Fibroblast of the aortic adventitia (primary cell): ENCODE results near the gene CIAO1. TPM values are rescaled to one million over a fixed set of nuclear protein-coding genes. Genes with fewer than 3 reads are reported as not detected.
A peak's percentile ranks its signal among the peaks of the same experiment; 100 is the strongest.

ENCODE experiments used
- DNase-seq: peaks from one replicate; pipeline ENCODE4 v3.0.0-alpha.2; 2010; ENCODE audit warnings: low read depth
- H3K4me3 ChIP-seq: 2 replicates; pipeline ENCODE4 v1.5.1; 2011; ENCODE audit warnings: low read depth, mild to moderate bottlenecking, control low read depth, low read length, moderate library complexity
- CTCF ChIP-seq: IDR thresholded peaks from 2 replicates; pipeline ENCODE4 v1.5.1; 2011; ENCODE audit warnings: mild to moderate bottlenecking, low read length, control low read depth, inconsistent platforms; ENCODE audit not compliant: insufficient read depth
- total RNA-seq: library from RNA; depleted of rRNA; stranded (reverse); fragments of >200 nt; gene quantifications from 2 replicates; pipeline ENCODE4 v1.2.3, GENCODE V29; 2012; ENCODE audit warnings: low replicate concordance

CIAO1 gene
- total RNA-seq, 1 donor, result 71.8 TPM

GRCh38 chr2:96315005-96315399 is 49.0 kb downstream of the CIAO1 start:
- H3K4me3 ChIP-seq, result no peak overlapping the region
- no peak for DNase-seq
- TF ChIP-seq CTCF, result no peak

- TF ChIP-seq CTCF, result no peak
- no peak overlapping the region for H3K4me3 ChIP-seq
- DNase-seq, result peak; percentile 78
These were observed 49.5 kb downstream of the CIAO1 start for GRCh38 chr2:96315400-96316071.

- no peak for TF ChIP-seq CTCF
- DNase-seq, result no peak
- no peak overlapping the region for H3K4me3 ChIP-seq
These were observed 51.0 kb downstream of the CIAO1 start for GRCh38 chr2:96316999-96317398.

DNA sequence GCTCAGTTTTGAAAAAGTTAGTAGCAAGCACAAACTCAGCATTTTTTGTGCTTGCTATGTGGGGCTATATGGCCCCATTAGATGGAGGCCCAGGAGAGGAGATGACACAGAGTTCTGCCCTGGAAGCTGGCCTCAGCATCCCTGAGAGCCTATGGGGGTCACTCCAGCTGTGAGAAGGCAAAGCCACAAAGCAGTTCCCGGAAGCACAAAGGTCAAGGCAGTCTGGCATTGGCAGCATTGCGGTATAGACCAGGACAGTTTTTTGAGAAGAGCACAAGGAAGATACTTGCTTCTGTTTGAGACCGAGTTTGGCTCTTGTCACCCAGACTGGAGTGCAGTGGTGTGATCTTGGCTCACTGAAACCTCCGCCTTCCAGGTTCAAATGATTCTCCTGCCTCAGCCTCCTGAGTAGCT is 51.6 kb downstream of the CIAO1 start:
- H3K4me3 ChIP-seq, result no peak overlapping the region
- TF ChIP-seq CTCF, result no peak
- DNase-seq, result no peak

DNA sequence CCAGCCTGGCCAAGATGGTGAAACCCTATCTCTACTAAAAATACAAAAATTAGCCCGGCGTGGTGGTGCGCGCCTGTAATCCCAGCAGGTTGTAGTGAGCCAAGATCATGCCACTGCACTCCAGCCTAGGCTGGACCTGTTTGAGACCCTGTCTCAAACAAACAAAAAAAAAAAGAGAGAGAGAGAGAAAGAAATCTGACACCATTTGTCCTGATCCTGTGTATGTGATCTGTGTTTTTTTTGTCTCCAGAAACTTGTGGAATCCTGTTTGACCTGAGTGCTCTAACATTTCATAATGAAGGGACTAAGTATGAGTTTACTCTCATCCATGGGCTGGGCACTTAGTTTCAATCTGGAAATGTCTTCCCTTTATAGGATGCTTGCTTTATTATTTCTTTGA is 52.7 kb downstream of the CIAO1 start:
- TF ChIP-seq CTCF, result no peak
- DNase-seq, result no peak
- no peak overlapping the region for H3K4me3 ChIP-seq

DNA sequence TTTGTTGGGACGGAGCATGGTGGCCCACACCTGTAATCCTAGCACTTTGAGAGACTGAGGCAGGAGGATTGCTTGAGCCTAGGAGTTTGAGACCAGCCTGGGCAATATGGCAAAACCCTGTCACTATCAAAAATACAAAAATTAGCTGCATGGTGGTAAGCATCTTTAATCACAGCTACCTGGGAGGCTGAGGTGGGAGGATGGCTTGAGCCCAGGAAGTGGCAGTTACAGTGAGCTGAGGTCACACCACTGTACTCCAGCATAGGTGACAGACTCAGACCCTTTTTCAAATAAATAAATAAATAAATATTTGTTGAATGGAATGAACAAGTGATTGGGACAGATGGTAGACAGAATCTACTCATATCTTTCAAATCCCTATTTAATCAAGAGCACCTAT is 53.4 kb downstream of the CIAO1 start:
- no peak for TF ChIP-seq CTCF
- DNase-seq, result no peak
- no peak overlapping the region for H3K4me3 ChIP-seq

GRCh38 chr2:96320326-96320725 is 54.3 kb downstream of the CIAO1 start:
- no peak overlapping the region for H3K4me3 ChIP-seq
- no peak for DNase-seq
- no peak for TF ChIP-seq CTCF
